Measurements from ENCODE around the gene CD4.
A peak's percentile ranks its signal among the peaks of the same experiment; 100 is the strongest.
"Not testable (repeated sequence)": the region's sequence is repeated elsewhere in the genome, so short reads cannot be mapped to it uniquely, and the experiment has no call there.

The CD4 gene

GRCh38 chr12:6788972-6789924 lies at the start of gene CD4:
Gene CD4 (plus strand): TSS chr12:6789528. CDS start chr12:6800139, 10,611 bp downstream.
- H4K20me1 ChIP-seq, result peaks cover 40% of the 10 kb centered on the region
- H3K4me3 ChIP-seq, result no peak within 1 kb of the TSS
- peaks cover 88% of the 10 kb centered on the region for H3K27me3 ChIP-seq
- peak within 1 kb of the TSS; percentile 28 for H3K4me2 ChIP-seq
- peaks cover 48% of the 10 kb centered on the region for H3K4me1 ChIP-seq
- H3K9ac ChIP-seq, result no peak within 1 kb of the TSS
- H3K27ac ChIP-seq, result no peak within 1 kb of the TSS
- no peaks in the 10 kb centered on the region for H3K36me3 ChIP-seq
- no peaks in the 10 kb centered on the region for H3K9me3 ChIP-seq
- TF ChIP-seq Cebpa-rat (IDR thresholded peaks at IDR 0.05), result no peak

- not testable (repeated sequence) for H3K27ac ChIP-seq, H3K27me3 ChIP-seq, H4K20me1 ChIP-seq, H3K9ac ChIP-seq, H3K9me3 ChIP-seq, H3K4me2 ChIP-seq, H3K4me3 ChIP-seq
- Histone ChIP-seq H3K4me1 (peaks cover 20% of the 10 kb centered on the region), H3K36me3 (peaks cover 13% of the 10 kb centered on the region)
These were observed 47.2 kb upstream of the CD4 start for GRCh38 chr12:6742080-6742479.

GRCh38 chr12:6742834-6743233 lies 46.5 kb upstream of the CD4 start:
- Histone ChIP-seq H3K4me2 (no peak overlapping the region), H3K27ac (no peak overlapping the region), H3K9ac (no peak overlapping the region), H3K27me3 (no peaks in the 10 kb centered on the region), H3K36me3 (peaks cover 21% of the 10 kb centered on the region), H3K4me1 (peaks cover 20% of the 10 kb centered on the region), H4K20me1 (peaks cover 8% of the 10 kb centered on the region; the same call in 1 of the 2 replicates), H3K9me3 (no peaks in the 10 kb centered on the region), H3K4me3 (no peak overlapping the region)
- no peak for TF ChIP-seq Cebpa-rat (IDR thresholded peaks at IDR 0.05)

DNA sequence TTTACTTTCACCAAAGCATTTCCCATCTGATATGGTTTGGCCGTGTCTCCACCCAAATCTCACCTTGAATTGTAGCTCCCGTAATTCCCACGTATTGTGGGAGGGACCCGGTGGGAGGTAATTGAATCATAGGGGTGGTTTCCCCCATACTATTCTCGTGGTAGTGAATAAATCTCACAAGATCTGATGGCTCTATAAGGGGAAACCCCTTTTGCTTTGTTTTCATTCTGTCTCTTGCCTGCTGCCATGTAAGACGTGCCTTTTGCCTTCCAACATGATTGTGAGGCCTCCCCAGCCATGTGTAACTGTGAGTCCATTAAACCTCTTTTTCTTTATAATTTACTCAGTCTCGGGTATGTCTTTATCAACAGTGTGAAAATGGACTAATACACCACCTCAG lies 46.0 kb upstream of the CD4 start:
- Histone ChIP-seq H3K4me1 (peaks cover 20% of the 10 kb centered on the region), H3K36me3 (peaks cover 25% of the 10 kb centered on the region)
- not testable (repeated sequence) for H4K20me1 ChIP-seq, H3K4me3 ChIP-seq, H3K9me3 ChIP-seq, H3K9ac ChIP-seq, H3K27ac ChIP-seq, H3K27me3 ChIP-seq, H3K4me2 ChIP-seq

DNA sequence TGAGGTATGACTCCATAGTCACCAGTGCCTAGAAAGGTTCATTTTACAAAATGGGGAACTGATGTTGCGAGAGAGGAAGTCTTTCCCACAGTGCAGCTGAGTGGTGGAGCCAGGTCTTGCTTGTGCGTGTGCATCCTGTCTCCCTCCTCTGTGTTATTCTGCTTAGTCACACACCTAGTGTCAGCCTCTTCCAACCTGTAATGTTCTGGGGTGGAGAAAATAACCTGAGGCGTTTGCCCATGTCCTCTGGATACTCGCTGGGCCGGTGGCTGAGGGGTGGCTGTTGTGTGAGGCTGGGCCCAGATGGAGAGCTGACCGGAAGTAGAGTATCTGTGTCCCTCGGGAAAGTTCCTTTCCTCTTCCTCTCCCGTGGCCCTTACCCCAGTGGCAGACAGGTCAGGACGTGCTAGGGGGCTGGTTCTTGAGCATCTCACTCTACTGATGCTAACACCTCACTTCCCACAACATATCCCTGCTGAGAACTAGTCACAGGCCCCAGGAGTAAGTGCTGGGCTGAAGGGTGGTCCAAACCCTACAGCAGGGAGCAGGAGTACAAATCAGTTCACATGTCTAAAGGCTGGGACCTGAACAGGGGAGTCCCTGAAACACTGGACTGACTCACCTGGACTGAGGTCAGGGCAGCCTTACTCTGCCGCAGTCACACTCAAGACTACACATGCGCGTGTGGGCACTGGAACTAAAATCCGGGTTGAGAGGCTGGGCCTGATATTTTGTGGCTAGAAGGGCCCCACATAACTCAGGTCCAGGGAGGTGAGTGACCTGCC lies 43.4 kb upstream of the CD4 start:
- no peaks in the 10 kb centered on the region for H3K27me3 ChIP-seq
- TF ChIP-seq Cebpa-rat (IDR thresholded peaks at IDR 0.05), result no peak
- H3K4me3 ChIP-seq, result no peak overlapping the region
- H3K4me1 ChIP-seq, result peaks cover 22% of the 10 kb centered on the region
- H3K9ac ChIP-seq, result no peak overlapping the region
- no peak overlapping the region for H3K27ac ChIP-seq
- H4K20me1 ChIP-seq, result peaks cover 19% of the 10 kb centered on the region; the same call in 1 of the 2 replicates
- H3K4me2 ChIP-seq, result peak overlapping the region; percentile 55
- peaks cover 52% of the 10 kb centered on the region for H3K36me3 ChIP-seq
- H3K9me3 ChIP-seq, result no peaks in the 10 kb centered on the region

DNA sequence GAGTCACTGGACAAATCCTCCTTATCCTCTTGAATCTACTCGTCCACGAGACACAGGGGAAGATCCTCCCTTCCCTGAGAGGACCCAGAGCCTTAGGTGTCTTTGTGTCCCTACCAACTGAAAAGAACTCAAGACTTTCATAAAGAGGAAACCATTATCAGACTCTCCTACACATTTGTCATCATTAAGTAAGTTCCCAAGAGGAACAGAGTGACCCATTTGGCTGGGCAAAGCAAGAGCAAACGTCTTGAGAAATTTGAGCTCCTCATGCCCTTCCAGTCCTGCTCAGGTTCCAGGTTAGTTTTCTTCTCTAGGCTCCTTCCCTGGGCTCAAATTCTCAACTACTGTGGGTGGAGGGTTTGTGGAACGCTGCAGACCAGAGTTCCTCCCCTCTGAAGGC lies 42.1 kb upstream of the CD4 start:
- no peaks in the 10 kb centered on the region for H3K9me3 ChIP-seq
- H3K36me3 ChIP-seq, result peaks cover 64% of the 10 kb centered on the region
- no peak overlapping the region for H3K4me2 ChIP-seq
- H3K4me1 ChIP-seq, result peaks cover 31% of the 10 kb centered on the region
- no peak overlapping the region for H3K4me3 ChIP-seq
- no peaks in the 10 kb centered on the region for H3K27me3 ChIP-seq
- TF ChIP-seq Cebpa-rat (IDR thresholded peaks at IDR 0.05), result no peak
- peaks cover 29% of the 10 kb centered on the region; the same call in 1 of the 2 replicates for H4K20me1 ChIP-seq
- no peak overlapping the region for H3K27ac ChIP-seq
- no peak overlapping the region for H3K9ac ChIP-seq

DNA sequence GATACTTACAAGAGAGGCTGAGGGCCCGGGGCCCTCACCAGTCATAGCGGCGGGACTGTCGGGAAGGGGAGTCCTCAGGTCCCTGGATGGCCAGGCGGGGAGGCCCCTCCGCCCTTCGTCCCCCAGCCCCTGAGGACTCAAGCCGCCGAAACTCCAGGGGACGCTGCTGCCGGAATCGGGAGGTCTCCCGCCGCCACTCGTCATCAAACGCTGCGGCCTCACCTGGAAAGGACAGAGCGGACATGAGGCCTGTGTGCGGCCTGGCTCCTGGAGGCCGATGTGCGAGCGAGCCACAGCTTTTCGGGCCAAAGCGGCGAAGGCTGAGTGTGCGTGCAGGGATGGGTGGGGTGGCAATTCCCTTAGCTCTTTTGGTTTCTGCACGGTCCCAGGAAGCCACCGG lies 40.6 kb upstream of the CD4 start:
- H3K27me3 ChIP-seq, result no peaks in the 10 kb centered on the region
- H3K36me3 ChIP-seq, result peaks cover 64% of the 10 kb centered on the region
- H3K4me1 ChIP-seq, result peaks cover 35% of the 10 kb centered on the region
- no peak overlapping the region for H3K27ac ChIP-seq
- H3K4me3 ChIP-seq, result no peak overlapping the region
- TF ChIP-seq Cebpa-rat (IDR thresholded peaks at IDR 0.05), result no peak
- H3K9ac ChIP-seq, result no peak overlapping the region
- no peak overlapping the region for H3K4me2 ChIP-seq
- H4K20me1 ChIP-seq, result peaks cover 32% of the 10 kb centered on the region; the same call in 1 of the 2 replicates
- no peaks in the 10 kb centered on the region for H3K9me3 ChIP-seq

GRCh38 chr12:6750506-6750905 lies 38.8 kb upstream of the CD4 start:
- Histone ChIP-seq H3K4me2 (no peak overlapping the region), H3K9ac (no peak overlapping the region), H3K27me3 (no peaks in the 10 kb centered on the region), H3K4me3 (no peak overlapping the region), H4K20me1 (peaks cover 32% of the 10 kb centered on the region; the same call in 1 of the 2 replicates), H3K9me3 (no peaks in the 10 kb centered on the region), H3K27ac (no peak overlapping the region), H3K36me3 (peaks cover 64% of the 10 kb centered on the region), H3K4me1 (peaks cover 39% of the 10 kb centered on the region)
- TF ChIP-seq Cebpa-rat (IDR thresholded peaks at IDR 0.05), result no peak

DNA sequence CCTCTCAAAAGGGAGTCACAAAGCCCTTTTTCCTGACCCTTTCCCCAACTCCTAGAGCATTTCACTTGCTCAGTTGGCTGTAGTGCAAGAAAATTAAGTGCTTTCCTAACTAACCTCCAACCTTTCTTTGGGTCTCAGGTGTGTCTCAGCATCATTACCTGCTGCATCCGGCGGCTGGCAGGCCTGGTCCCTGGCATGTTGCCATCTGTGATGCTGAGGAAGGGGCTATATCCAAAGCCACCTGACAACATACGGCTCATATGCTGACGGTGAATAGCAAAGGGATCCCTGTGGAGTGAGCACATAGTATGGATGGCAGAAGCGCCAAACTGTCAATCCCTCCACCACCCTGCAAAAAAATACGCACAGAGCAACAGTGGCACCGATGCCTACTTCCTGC lies 37.6 kb upstream of the CD4 start:
- H3K9ac ChIP-seq, result peak overlapping the region; percentile 95
- peaks cover 53% of the 10 kb centered on the region for H3K36me3 ChIP-seq
- 0 out of 2 replicates have a peak overlapping the region, but pooled peaks have one; percentile 92 for H3K27ac ChIP-seq
- peaks cover 32% of the 10 kb centered on the region; the same call in 1 of the 2 replicates for H4K20me1 ChIP-seq
- H3K9me3 ChIP-seq, result no peaks in the 10 kb centered on the region
- no peaks in the 10 kb centered on the region for H3K27me3 ChIP-seq
- H3K4me3 ChIP-seq, result peak overlapping the region; percentile 92
- peaks cover 31% of the 10 kb centered on the region for H3K4me1 ChIP-seq
- TF ChIP-seq Cebpa-rat (IDR thresholded peaks at IDR 0.05), result no peak
- peak overlapping the region; percentile 89 for H3K4me2 ChIP-seq
